ENCODE measurements around the gene SYNRG.
"Not testable (repeated sequence)": the region's sequence is repeated elsewhere in the genome, so short reads cannot be mapped to it uniquely, and the experiment has no call there.

SYNRG gene

GRCh38 chr17:37609170-37610040 is at the start of gene SYNRG:
Gene SYNRG, minus strand, starts transcription at chr17:37609418. Its CDS starts 63 bp downstream, at chr17:37609355.
- DNase-seq (ENCODE audit: low spot score): peak; percentile 95

GRCh38 chr17:37657202-37657601 is 48.0 kb upstream of the SYNRG start:
- no peak for DNase-seq (ENCODE audit: low spot score)

GRCh38 chr17:37651849-37652248 is 42.6 kb upstream of the SYNRG start:
- no peak for DNase-seq (ENCODE audit: low spot score)

GRCh38 chr17:37650419-37651003 is 41.3 kb upstream of the SYNRG start:
- no peak for DNase-seq (ENCODE audit: low spot score)

GRCh38 chr17:37648555-37648954 is 39.3 kb upstream of the SYNRG start:
- DNase-seq (ENCODE audit: low spot score): no peak

- DNase-seq (ENCODE audit: low spot score): no peak
Observed at GRCh38 chr17:37647856-37648255, 38.6 kb upstream of the SYNRG start.

- DNase-seq (ENCODE audit: low spot score): no peak
Observed at GRCh38 chr17:37643869-37644268, 34.7 kb upstream of the SYNRG start.

- peak; percentile 90 for DNase-seq (ENCODE audit: low spot score)
Observed at GRCh38 chr17:37643118-37643766, 34.0 kb upstream of the SYNRG start, which contains the start of gene DDX52. Gene DDX52, minus strand, starts transcription at chr17:37643446. Its CDS starts 26 bp downstream, at chr17:37643420.

GRCh38 chr17:37642681-37643080 is 33.5 kb upstream of the SYNRG start:
- DNase-seq (ENCODE audit: low spot score): no peak

GRCh38 chr17:37640015-37640414 is 30.8 kb upstream of the SYNRG start:
- DNase-seq (ENCODE audit: low spot score): no peak

- DNase-seq (ENCODE audit: low spot score): no peak
Observed at GRCh38 chr17:37637956-37638355, 28.7 kb upstream of the SYNRG start.

GRCh38 chr17:37616430-37616829 is 7.2 kb upstream of the SYNRG start:
- not testable (repeated sequence) for DNase-seq (ENCODE audit: low spot score)

- DNase-seq (ENCODE audit: low spot score): no peak
Observed at GRCh38 chr17:37614823-37615222, 5.6 kb upstream of the SYNRG start.

- no peak for DNase-seq (ENCODE audit: low spot score)
Observed at GRCh38 chr17:37614391-37614790, 5.2 kb upstream of the SYNRG start.

GRCh38 chr17:37610971-37611370 is 1.8 kb upstream of the SYNRG start:
- DNase-seq (ENCODE audit: low spot score): no peak

- DNase-seq (ENCODE audit: low spot score): not testable (repeated sequence)
Observed at GRCh38 chr17:37610041-37610420, 813 bp upstream of the SYNRG start.

- DNase-seq (ENCODE audit: low spot score): no peak
Observed at GRCh38 chr17:37608351-37609169, 658 bp downstream of the SYNRG start.

GRCh38 chr17:37607637-37608331 is 1.4 kb downstream of the SYNRG start:
- no peak for DNase-seq (ENCODE audit: low spot score)

- peak; percentile 74 for DNase-seq (ENCODE audit: low spot score)
Observed at GRCh38 chr17:37605813-37606505, 3.3 kb downstream of the SYNRG start.

GRCh38 chr17:37605081-37605480 is 4.1 kb downstream of the SYNRG start:
- DNase-seq (ENCODE audit: low spot score): no peak

GRCh38 chr17:37604556-37604955 is 4.7 kb downstream of the SYNRG start:
- peak; percentile 56 for DNase-seq (ENCODE audit: low spot score)
